ENCODE measurements around the gene ARHGEF40.

Gene ARHGEF40

DNA sequence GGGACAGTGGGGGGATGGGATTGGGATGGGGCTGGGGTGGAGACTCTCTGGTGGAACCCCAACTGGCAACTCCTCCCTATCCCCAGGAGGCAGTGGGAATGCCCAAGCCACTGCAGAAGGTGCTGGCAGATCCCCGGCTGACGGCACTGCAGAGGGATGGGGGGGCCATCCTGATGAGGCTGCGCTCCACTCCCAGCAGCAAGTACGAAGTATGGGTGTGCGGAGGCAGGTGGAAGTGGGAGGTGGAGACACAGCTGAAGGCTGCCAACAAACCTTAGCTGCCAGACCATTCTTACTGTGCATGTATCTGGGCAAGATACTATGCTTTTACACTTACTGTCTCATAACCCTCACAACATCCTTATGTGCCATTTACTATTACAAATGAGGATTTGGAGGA, 8.2 kb downstream of the ARHGEF40 start:
- Histone ChIP-seq H3K27me3 (ENCODE audit: insufficient read depth, low read length, poor library complexity) (peaks cover 23% of the 10 kb centered on the region), H3K4me2 (ENCODE audit: insufficient read depth, low read length) (no peak overlapping the region), H3K4me1 (ENCODE audit: insufficient read depth, low read length) (no peaks in the 10 kb centered on the region), H3K4me3 (ENCODE audit: low read depth in 1 of 2, low read length in 2 of 2) (no peak overlapping the region), H4K20me1 (ENCODE audit: insufficient read depth, low read length) (no peaks in the 10 kb centered on the region), H3K9me3 (ENCODE audit: insufficient read depth, low read length, severe bottlenecking) (no peaks in the 10 kb centered on the region), H3K9ac (ENCODE audit: low read depth, low read length) (no peak overlapping the region), H3K27ac (ENCODE audit: low read length) (no peak overlapping the region), H3K36me3 (ENCODE audit: insufficient read depth, low read length) (no peaks in the 10 kb centered on the region), H3K79me2 (ENCODE audit: insufficient read depth, low read length) (no peaks in the 10 kb centered on the region), H2AFZ (ENCODE audit: low read depth, low read length) (no peak overlapping the region)
- DNase-seq (no peak), ATAC-seq (ENCODE audit: insufficient read depth, low read depth) (no peak)
- TF ChIP-seq, protein P1, sequence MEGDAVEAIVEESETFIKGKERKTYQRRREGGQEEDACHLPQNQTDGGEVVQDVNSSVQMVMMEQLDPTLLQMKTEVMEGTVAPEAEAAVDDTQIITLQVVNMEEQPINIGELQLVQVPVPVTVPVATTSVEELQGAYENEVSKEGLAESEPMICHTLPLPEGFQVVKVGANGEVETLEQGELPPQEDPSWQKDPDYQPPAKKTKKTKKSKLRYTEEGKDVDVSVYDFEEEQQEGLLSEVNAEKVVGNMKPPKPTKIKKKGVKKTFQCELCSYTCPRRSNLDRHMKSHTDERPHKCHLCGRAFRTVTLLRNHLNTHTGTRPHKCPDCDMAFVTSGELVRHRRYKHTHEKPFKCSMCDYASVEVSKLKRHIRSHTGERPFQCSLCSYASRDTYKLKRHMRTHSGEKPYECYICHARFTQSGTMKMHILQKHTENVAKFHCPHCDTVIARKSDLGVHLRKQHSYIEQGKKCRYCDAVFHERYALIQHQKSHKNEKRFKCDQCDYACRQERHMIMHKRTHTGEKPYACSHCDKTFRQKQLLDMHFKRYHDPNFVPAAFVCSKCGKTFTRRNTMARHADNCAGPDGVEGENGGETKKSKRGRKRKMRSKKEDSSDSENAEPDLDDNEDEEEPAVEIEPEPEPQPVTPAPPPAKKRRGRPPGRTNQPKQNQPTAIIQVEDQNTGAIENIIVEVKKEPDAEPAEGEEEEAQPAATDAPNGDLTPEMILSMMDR (IDR thresholded peaks at IDR 0.05; ENCODE audit: borderline replicate concordance, extremely low read depth, low read length, poor library complexity, severe bottlenecking): no peak
- TF ChIP-seq EZH2 (IDR thresholded peaks at IDR 0.05; ENCODE audit: borderline replicate concordance, low read depth, low read length, severe bottlenecking): no peak

DNA sequence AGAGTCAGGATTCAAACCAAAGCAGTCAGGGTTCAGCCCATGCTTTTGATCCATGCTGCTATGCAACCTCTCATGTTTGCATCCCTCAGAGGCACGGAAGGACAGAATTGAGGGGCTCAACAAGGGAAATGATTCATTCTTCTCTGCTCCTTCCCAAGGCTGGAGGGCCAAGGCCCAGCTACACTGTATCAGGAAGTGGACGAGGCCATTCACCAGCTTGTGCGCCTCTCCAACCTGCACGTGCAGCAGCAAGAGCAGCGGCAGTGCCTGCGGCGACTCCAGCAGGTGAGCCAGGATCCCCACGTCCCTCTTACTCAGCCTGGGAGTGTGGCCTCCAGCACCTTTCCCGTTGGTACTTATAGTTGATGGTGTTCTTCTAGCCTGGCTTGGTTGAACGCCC, 8.6 kb downstream of the ARHGEF40 start:
- Histone ChIP-seq H3K4me3 (ENCODE audit: low read depth in 1 of 2, low read length in 2 of 2) (no peak overlapping the region), H2AFZ (ENCODE audit: low read depth, low read length) (no peak overlapping the region), H3K79me2 (ENCODE audit: insufficient read depth, low read length) (no peaks in the 10 kb centered on the region), H4K20me1 (ENCODE audit: insufficient read depth, low read length) (no peaks in the 10 kb centered on the region), H3K4me2 (ENCODE audit: insufficient read depth, low read length) (no peak overlapping the region), H3K27ac (ENCODE audit: low read length) (no peak overlapping the region), H3K4me1 (ENCODE audit: insufficient read depth, low read length) (no peaks in the 10 kb centered on the region), H3K9me3 (ENCODE audit: insufficient read depth, low read length, severe bottlenecking) (no peaks in the 10 kb centered on the region), H3K9ac (ENCODE audit: low read depth, low read length) (no peak overlapping the region), H3K36me3 (ENCODE audit: insufficient read depth, low read length) (no peaks in the 10 kb centered on the region), H3K27me3 (ENCODE audit: insufficient read depth, low read length, poor library complexity) (peaks cover 23% of the 10 kb centered on the region)
- no peak for TF ChIP-seq EZH2 (IDR thresholded peaks at IDR 0.05; ENCODE audit: borderline replicate concordance, low read depth, low read length, severe bottlenecking)
- TF ChIP-seq, protein P1 (IDR thresholded peaks at IDR 0.05; ENCODE audit: borderline replicate concordance, extremely low read depth, low read length, poor library complexity, severe bottlenecking): no peak
- ATAC-seq (ENCODE audit: insufficient read depth, low read depth) (no peak), DNase-seq (no peak)

- no peaks in the 10 kb centered on the region for H4K20me1 ChIP-seq (ENCODE audit: insufficient read depth, low read length)
- no peaks in the 10 kb centered on the region for H3K9me3 ChIP-seq (ENCODE audit: insufficient read depth, low read length, severe bottlenecking)
- TF ChIP-seq, protein P1 (IDR thresholded peaks at IDR 0.05; ENCODE audit: borderline replicate concordance, extremely low read depth, low read length, poor library complexity, severe bottlenecking): no peak
- no peak for TF ChIP-seq EZH2 (IDR thresholded peaks at IDR 0.05; ENCODE audit: borderline replicate concordance, low read depth, low read length, severe bottlenecking)
- H3K4me3 ChIP-seq (ENCODE audit: low read depth in 1 of 2, low read length in 2 of 2): no peak overlapping the region
- no peaks in the 10 kb centered on the region for H3K36me3 ChIP-seq (ENCODE audit: insufficient read depth, low read length)
- no peak overlapping the region for H3K9ac ChIP-seq (ENCODE audit: low read depth, low read length)
- no peak for ATAC-seq (ENCODE audit: insufficient read depth, low read depth)
- H3K4me2 ChIP-seq (ENCODE audit: insufficient read depth, low read length): no peak overlapping the region
- peaks cover 23% of the 10 kb centered on the region for H3K27me3 ChIP-seq (ENCODE audit: insufficient read depth, low read length, poor library complexity)
- no peak overlapping the region for H2AFZ ChIP-seq (ENCODE audit: low read depth, low read length)
- no peak for DNase-seq
- no peak overlapping the region for H3K27ac ChIP-seq (ENCODE audit: low read length)
- H3K79me2 ChIP-seq (ENCODE audit: insufficient read depth, low read length): no peaks in the 10 kb centered on the region
- H3K4me1 ChIP-seq (ENCODE audit: insufficient read depth, low read length): no peaks in the 10 kb centered on the region
These were observed 11.5 kb downstream of the ARHGEF40 start for GRCh38 chr14:21081521-21082142.
